GM12878 (cell line): ENCODE measurements around the gene MCC.

ENCODE experiments used
- CTCF ChIP-seq, 3 experiments: IDR thresholded peaks in 2 of 3; conservative IDR thresholded peaks in 1 of 3; 2 replicates each; pipeline ENCODE4 v1.5.1; 2011; ENCODE audit warnings: low read depth in 3 of 3, low read length in 3 of 3, mild to moderate bottlenecking in 3 of 3, control low read depth in 2 of 3, moderate library complexity in 2 of 3, inconsistent platforms in 1 of 3, mixed read lengths in 1 of 3; ENCODE audit not compliant: control insufficient read depth in 2 of 3, insufficient read depth in 1 of 3; ENCODE audit errors: extremely low read depth in 1 of 3
- FOXK2 ChIP-seq: fragments of 450-650 bp; IDR thresholded peaks from 2 replicates; pipeline ENCODE4 v1.6.1; 2017; ENCODE audit warnings: mild to moderate bottlenecking, moderate library complexity
- HDAC6 ChIP-seq: fragments of 200-600 bp; sonication (generic); IDR thresholded peaks from one replicate; pipeline ENCODE4 v1.8.0; 2017; ENCODE audit warnings: antibody characterized with exemption; ENCODE audit not compliant: unreplicated experiment
- POLR2A ChIP-seq: IDR thresholded peaks from 2 replicates; pipeline ENCODE4 v1.6.1; 2011; ENCODE audit warnings: low read depth, mild to moderate bottlenecking, low read length
- SREBF1 ChIP-seq: IDR thresholded peaks from 2 replicates; pipeline ENCODE4 v1.6.1; 2012; ENCODE audit warnings: mild to moderate bottlenecking, low read length
- TAF1 ChIP-seq: IDR thresholded peaks from 2 replicates; pipeline ENCODE4 v1.6.1; 2011; ENCODE audit warnings: mild to moderate bottlenecking, low read depth, low read length, borderline replicate concordance

DNA sequence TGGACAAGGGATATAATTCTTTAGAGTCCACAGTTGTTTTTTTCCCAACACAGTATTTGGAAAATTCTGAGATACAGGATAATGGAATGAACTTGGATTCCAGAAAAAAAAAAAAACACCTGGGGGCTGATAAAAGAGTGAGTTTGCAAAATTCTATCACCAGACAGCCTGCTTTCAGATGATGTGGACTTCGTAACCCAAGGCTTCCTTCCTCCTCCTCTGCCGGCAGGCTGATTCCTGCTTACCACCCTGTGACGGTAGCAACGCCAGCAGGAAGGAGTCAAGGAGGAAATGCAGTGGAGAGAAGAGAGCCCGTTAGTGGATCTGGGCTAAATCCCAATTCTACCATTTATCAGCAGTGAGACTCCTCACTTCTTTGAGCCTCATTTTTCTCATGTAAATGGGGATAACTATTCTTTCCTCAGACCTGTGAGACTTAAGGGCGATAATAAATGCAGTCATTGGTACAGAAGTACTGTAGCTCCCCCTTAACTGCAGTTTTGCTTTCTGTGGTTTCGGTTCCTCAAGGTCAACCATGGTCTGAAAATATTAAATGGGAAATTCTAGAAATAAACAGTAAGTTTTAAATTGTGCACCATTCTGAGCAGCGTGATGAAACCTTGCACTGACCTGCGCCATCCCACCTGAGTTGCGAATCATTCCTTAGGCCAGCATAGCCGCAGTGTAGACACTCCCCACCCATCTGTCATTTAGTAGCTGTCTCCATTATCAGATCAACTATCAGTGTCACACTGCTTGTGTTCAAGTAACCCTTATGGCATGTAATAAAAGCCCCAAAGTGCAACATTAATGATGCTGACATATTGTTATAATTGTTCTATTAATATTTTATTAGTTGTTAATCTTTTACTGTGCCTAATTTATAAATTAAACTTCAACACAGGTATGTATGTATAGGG lies 440.3 kb downstream of the MCC start:
- TF ChIP-seq POLR2A (no peak), FOXK2 (no peak), CTCF (IDR thresholded peaks at IDR 0.05 in 2 of 3, conservative IDR thresholded peaks at IDR 0.05 in 1 of 3; ENCODE audit: control insufficient read depth in 2 of 3, extremely low read depth in 1 of 3, insufficient read depth in 1 of 3, low read depth in 3 of 3, low read length in 3 of 3) (peak in 1 of 3 experiments; percentile 5; a peak in 1 of 6 replicates), HDAC6 (no peak), SREBF1 (no peak), TAF1 (no peak)
